H4 (cell line): ENCODE results near the gene TNFRSF12A. TPM values are rescaled to one million over a fixed set of nuclear protein-coding genes. Genes with fewer than 3 reads are reported as not detected.
A peak's percentile ranks its signal among the peaks of the same experiment; 100 is the strongest.
"Not testable (repeated sequence)": the region's sequence is repeated elsewhere in the genome, so short reads cannot be mapped to it uniquely, and the experiment has no call there.

ENCODE experiments used
- DNase-seq: peaks from one replicate; pipeline ENCODE4 v3.0.0-alpha.2; 2015; ENCODE audit warnings: low spot score
- total RNA-seq: library from RNA; depleted of rRNA; stranded (reverse); fragments of >200 nt; shearing (Covaris generic); gene quantifications from 2 replicates; pipeline ENCODE4 v1.2.3, GENCODE V29; 2014

TNFRSF12A gene
- total RNA-seq, 1 experiment from 2014 or later = 312 TPM

GRCh38 chr16:3049921-3050481 is 29.8 kb downstream of the TNFRSF12A start:
- no peak for DNase-seq

DNA sequence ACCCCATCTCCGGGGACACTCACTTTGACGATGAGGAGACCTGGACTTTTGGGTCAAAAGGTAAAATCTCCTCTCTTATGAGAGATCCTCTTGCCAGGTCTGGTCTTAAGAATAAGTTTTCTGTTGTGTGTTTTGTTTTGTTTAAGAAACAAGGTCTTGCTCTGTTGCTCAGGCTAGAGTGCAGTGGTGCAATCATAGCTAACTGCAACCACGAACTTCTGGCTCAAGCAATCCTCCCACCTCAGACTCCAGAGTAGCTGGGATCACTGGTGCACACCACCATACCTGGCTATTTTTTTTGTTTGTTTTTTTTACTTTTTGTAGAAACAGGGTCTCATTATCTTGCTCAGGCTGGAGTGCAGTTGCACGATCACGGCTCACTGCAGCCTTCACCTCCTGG is 30.3 kb downstream of the TNFRSF12A start:
- DNase-seq = no peak

GRCh38 chr16:3051009-3051408 is 30.8 kb downstream of the TNFRSF12A start:
- DNase-seq = no peak

- no peak for DNase-seq
Measured at GRCh38 chr16:3051494-3051893, 31.3 kb downstream of the TNFRSF12A start.

DNA sequence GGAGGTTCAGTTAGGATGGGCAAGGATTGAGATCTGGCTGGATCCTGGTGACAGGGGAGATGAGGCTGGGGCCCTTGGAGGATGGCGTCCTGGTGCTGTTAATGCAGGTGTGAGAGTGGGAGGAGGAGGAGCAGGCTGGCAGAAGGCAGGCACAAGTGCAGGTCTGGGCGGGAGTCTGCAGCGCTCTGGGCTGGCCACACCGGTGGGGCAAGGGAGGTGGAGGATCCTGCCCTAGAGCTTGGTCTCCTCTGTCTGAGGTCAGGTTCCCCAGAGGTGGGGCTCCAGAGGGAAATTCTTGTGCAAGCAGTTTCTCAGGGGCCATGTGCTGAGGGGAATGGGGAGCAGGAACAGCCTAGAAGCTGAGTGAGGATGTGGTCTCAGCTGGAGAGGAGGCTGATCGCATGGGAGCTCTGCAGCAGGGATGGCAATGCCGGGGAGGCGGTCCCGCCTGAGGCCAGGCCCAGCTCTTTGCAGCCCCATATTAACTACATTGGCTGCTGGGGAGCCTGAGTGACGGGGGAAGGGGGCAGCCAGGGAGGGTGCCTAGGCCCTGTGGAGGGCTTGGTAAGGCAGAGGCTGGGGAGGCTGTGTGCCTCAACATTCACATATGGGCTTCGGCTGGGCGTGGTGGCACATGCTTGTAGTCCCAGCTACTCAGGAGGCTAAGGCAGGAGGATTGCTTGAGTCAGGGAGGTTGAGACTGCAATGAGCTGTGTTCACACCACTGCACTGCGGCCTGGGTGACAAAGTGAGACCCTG is 32.6 kb downstream of the TNFRSF12A start:
- not testable (repeated sequence) for DNase-seq

DNA sequence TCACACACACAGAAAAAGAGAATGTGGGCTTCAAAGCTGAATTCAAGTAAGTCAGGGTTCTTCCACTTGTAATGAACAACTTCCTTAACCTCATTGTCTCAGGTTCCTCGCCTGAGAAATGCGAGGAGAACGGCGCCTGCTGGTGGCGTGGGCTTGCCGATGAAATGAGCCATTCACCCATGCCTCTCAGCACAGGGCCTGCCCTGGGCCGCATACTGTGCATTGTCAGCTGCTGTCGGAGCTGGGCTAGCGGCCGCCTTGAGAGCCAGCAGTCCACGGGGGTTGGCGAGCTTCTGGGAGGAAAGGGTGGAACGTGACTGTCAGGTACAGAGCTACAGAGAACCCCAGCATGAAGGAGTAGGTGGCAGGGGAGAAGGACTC is 33.2 kb downstream of the TNFRSF12A start:
- not testable (repeated sequence) for DNase-seq

DNA sequence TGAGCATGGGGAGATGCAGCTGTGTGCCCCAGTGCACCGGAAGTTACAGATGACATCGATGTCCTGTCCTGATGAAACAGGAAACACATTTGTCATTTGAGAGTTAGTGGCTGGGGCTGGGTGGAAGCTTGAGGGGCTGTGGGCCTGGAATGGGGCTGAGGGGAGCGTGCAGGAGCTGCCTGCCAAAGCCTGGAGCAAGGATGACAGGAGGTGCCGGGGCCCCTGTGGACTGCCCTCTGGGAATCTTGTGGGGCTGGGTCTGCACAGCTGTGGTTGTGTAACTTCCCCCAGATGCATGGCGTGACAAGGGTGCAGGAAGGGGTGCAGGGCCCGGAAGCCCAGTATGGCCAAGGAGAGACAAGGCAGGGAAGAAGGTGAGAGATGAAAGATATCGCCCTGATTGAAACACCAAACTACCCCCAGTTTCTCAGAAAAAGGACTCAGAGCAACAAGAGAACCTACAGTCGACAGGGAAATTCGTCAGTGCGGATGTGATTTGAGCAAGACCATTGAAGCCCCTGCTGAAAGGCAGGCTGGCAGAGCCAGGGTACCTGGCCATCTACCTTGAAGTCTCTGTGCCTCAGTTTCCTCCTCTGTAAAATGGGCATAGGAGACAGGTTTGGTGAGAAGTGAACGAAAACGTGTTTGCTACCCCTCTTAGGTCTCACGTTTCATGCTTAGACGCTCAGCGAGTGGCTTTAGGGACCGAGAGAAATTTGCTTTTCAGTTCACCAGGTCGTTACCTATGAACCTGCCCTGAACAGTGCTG is 35.0 kb downstream of the TNFRSF12A start:
- no peak for DNase-seq

- not testable (repeated sequence) for DNase-seq
Measured at GRCh38 chr16:3055734-3056115, 35.6 kb downstream of the TNFRSF12A start.

DNA sequence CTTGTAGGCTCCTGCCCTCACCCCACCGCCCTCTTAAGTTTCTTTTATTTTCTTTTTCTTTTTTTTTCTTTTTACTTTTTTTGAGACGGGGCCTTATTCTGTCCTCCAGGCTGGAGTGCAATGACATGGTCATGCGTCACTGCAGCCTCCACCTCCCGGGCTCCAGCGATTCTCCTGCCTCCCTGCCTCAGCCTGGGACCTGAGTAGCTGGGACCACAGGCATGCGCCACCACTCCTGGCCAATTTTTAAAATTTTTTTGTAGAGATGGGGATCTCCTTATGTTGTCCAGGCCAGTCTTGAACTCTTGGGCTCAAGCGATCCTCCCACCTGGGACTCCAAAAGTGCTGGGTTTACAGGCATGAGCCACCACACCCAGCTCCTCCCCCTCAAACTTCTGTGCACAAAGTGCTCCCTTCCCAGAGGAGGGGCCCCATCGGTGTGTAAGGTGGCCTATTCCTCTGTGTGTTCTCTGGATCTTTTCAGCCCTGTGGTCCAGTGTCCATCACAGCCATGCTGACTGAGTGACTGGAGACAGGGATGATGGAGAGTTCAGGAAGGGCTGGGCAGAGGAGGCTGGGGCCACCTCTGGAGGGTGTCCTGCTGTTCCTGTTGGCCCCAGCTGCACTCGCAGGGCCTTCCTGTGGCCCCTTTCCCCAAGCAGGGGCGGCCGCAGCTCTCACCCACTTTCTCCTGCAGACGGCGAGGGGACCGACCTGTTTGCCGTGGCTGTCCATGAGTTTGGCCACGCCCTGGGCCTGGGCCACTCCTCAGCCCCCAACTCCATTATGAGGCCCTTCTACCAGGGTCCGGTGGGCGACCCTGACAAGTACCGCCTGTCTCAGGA is 36.4 kb downstream of the TNFRSF12A start:
- no peak for DNase-seq

DNA sequence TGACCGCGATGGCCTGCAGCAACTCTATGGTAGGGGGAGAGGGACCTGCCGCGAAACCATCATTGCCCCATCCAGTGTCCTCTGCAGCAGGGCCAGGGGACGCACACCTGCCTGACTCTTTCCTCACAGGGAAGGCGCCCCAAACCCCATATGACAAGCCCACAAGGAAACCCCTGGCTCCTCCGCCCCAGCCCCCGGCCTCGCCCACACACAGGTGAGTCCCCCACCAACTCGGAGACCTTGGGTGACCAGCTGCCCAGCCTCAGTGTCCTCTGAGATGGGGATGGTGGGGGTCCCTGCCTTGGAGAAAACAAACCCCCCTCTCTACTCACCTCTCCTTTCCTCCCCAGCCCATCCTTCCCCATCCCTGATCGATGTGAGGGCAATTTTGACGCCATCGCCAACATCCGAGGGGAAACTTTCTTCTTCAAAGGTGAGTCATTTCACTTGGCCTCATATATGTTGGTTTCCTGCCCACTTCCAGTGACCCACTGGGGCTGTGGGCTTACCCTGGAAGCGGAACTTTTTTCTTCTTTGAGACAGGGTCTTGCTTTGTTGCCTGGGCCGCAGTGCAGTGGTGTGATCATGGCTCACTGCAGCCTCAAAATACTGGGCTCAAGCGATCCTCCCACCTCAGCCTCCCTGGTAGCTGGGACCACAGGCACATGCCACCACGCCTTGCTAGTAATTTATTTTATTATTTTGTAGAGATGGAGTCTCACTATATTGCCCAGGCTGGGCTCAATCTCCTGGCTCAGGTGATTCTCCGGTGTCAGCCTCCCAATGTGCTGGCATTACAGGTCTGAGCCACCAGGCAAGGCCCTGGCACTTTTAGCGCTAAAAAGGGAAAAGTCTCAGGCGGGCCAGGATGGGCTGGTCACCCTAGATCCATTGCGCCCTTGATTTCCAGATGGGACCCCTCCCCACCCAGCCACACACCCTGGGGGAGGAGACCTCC is 37.3 kb downstream of the TNFRSF12A start:
- no peak for DNase-seq

- no peak for DNase-seq
Measured at GRCh38 chr16:3058139-3059030, 38.2 kb downstream of the TNFRSF12A start.

- DNase-seq = peak; percentile 90
Measured at GRCh38 chr16:3059041-3059722, 39.0 kb downstream of the TNFRSF12A start.

- no peak for DNase-seq
Measured at GRCh38 chr16:3059723-3060242, 39.6 kb downstream of the TNFRSF12A start.

- DNase-seq = no peak
Measured at GRCh38 chr16:3060339-3061127, 40.4 kb downstream of the TNFRSF12A start.

DNA sequence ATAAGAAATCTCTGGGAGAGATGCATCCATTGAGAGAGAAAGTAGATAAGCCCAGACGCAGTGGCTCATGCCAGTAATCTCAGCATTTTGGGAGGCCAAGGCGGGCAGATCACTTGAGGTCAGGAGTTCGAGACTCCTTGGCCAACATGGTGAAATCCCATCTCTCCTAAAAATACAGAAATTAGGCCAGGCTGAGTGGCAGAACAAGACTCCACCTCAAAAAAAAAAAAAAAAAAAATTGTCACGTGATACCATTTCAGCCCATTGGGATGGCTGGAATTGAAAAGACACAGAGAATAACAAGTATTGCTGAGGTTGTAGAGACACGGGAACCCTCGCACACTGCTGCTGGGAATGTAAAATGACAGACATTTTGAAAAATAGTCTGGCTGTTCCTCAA is 42.4 kb downstream of the TNFRSF12A start:
- no peak for DNase-seq

- DNase-seq = no peak
Measured at GRCh38 chr16:3063625-3064386, 43.6 kb downstream of the TNFRSF12A start.

DNA sequence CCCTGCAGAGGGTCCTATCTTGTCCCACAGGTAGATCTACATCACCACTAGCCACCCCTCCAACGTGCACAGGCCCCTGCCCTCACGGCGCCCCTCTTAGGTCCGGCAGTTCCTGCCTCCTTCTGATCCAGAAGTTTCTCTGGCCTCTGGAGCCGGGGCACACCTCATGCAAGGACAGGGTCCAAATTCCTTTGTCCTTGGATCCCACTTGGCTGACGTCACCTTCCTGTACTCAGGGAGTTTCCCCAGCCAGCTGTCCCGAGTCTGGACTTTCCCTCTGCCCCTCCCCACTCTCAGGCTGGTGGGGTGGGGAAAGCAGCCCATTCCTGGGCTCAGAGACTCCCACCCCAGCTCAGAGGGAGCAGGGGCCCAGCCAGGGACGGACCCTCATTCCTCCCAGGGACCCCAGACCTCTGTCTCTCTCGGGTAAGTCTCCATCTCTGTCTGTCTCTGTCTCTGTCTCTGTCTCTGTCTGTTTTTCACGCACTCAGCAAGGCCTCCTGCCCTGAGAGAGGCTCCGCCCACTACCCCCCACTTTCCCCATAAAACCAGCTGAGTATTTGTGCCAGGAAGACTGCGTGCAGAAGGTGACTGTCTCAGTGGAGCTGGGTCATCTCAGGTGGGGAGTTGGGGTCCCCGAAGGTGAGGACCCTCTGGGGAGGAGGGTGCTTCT is 45.0 kb downstream of the TNFRSF12A start, which contains the start of gene IL32:
IL32 (plus strand) TSS at position 572 of the 673 bp plus-strand sequence. CDS start 172 bp downstream, outside the sequence.
- peak; percentile 69 for DNase-seq
